Prostate gland (tissue), 2 donors: ENCODE measurements around the gene ASB18.

Experiments
- POLR2A ChIP-seq: fragments of 450-650 bp; IDR thresholded peaks from one replicate; pipeline ENCODE4 v1.6.1; 2016; ENCODE audit warnings: antibody characterized with exemption, mild to moderate bottlenecking
- POLR2AphosphoS5 ChIP-seq: sonication (generic); formaldehyde crosslinking; IDR thresholded peaks from one replicate; pipeline ENCODE4 v1.6.1; 2017; ENCODE audit warnings: antibody characterized with exemption
- TF ChIP-seq, protein P1 (sequence below), 4 experiments: fragments of 200-600 bp in 2 of 4; fragments of 450-650 bp in 2 of 4; sonication (generic) in 2 of 4; IDR thresholded peaks; 1 replicate in 3 of 4; 2 replicates in 1 of 4; pipeline ENCODE4 v1.5.1; 2016 to 2019; ENCODE audit warnings: antibody characterized with exemption in 4 of 4, mild to moderate bottlenecking in 2 of 4, moderate library complexity in 2 of 4

DNA sequence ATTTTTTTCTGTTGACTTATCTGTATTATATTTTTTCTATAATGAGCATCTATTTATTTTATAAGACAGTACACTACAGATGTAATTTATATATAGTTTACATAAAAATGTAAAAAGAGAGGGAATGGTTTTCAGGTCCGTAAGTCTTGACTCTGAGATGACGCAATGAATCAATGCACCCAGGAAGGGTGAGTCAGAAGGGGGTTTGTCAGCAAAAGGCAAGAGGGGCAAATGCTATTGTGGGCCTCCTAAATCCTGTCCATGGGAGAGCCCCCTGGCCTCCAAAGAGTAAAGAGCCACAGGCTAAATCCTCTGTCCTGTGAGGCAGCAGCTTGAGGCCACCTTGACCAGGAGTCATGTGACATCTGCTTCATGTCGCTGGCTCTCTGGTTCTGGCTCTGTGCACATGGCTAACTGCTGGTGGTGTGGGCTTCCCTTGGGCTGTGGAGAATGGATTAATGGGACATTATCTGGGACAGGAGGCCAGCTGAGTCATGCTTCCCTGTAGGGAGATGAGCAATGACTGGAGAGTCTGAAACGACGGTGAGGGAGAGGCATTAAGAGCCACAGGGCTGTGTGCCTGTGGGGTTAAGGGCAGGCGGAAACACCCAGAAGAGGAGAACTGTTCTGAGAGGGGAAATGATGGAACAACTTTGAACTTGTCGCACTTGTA is 22.8 kb upstream of the ASB18 start:
- TF ChIP-seq POLR2AphosphoS5 (no peak), POLR2A (no peak)
- TF ChIP-seq, protein P1, sequence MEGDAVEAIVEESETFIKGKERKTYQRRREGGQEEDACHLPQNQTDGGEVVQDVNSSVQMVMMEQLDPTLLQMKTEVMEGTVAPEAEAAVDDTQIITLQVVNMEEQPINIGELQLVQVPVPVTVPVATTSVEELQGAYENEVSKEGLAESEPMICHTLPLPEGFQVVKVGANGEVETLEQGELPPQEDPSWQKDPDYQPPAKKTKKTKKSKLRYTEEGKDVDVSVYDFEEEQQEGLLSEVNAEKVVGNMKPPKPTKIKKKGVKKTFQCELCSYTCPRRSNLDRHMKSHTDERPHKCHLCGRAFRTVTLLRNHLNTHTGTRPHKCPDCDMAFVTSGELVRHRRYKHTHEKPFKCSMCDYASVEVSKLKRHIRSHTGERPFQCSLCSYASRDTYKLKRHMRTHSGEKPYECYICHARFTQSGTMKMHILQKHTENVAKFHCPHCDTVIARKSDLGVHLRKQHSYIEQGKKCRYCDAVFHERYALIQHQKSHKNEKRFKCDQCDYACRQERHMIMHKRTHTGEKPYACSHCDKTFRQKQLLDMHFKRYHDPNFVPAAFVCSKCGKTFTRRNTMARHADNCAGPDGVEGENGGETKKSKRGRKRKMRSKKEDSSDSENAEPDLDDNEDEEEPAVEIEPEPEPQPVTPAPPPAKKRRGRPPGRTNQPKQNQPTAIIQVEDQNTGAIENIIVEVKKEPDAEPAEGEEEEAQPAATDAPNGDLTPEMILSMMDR (IDR thresholded peaks at IDR 0.05) = no peak
